ENCODE results near the gene FOXL2. TPM values are rescaled to one million over a fixed set of nuclear protein-coding genes. Genes with fewer than 3 reads are reported as not detected.

The FOXL2 gene
- total and polyA plus RNA-seq, 7 experiments from 2014 or later: not detected

Other genes with a start within 250 kb of the FOXL2 start
- 10 to 100 TPM; 22.2 to 46.9 (median 38.3) TPM for gene PIK3CB, start 112.2 kb downstream of the FOXL2 start, total RNA-seq
- 10 to 100 TPM; 19.6 to 26.6 TPM for gene PIK3CB, start 112.2 kb downstream of the FOXL2 start, polyA plus RNA-seq
- not detected for gene FOXL2NB, start 80 bp upstream of the FOXL2 start, total RNA-seq
- not detected for gene FOXL2NB, start 80 bp upstream of the FOXL2 start, polyA plus RNA-seq
- not detected for gene PRR23A, start 59.1 kb upstream of the FOXL2 start, total RNA-seq
- gene PRR23A, start 59.1 kb upstream of the FOXL2 start, polyA plus RNA-seq: not detected
- not detected for gene PRR23B, start 73.8 kb upstream of the FOXL2 start, total RNA-seq
- gene PRR23B, start 73.8 kb upstream of the FOXL2 start, polyA plus RNA-seq: not detected
- not detected for gene PRR23C, start 97.8 kb upstream of the FOXL2 start, total RNA-seq
- not detected for gene PRR23C, start 97.8 kb upstream of the FOXL2 start, polyA plus RNA-seq